Gastrocnemius medialis (tissue), 4 donors: Measurements from ENCODE around the gene EIF2B4. TPM values are rescaled to one million over a fixed set of nuclear protein-coding genes. Genes with fewer than 3 reads are reported as not detected.

Experiments
- ATAC-seq, 2 donors: fragments of 150-250 bp; one replicate each; pipeline ENCODE4 v1.9.1; 2016
- DNase-seq, 2 donors: peaks; one replicate each; pipeline ENCODE4 v3.0.0-alpha.2; 2019
- H3K27ac ChIP-seq, 4 donors: fragments of 200-600 bp; sonication (generic); 1 replicate in 1 of 4; 2 replicates in 3 of 4; pipeline ENCODE4 v1.5.1; 2016 to 2018; ENCODE audit warnings: mild to moderate bottlenecking in 2 of 4, moderate library complexity in 1 of 4
- H3K27me3 ChIP-seq, 3 donors: fragments of 200-600 bp; sonication (generic) in 2 of 3; 1 replicate in 1 of 3; 2 replicates in 2 of 3; pipeline versions ENCODE4 v1.5.1 to v1.6.0; 2016 to 2019; ENCODE audit warnings: mild to moderate bottlenecking in 1 of 3, moderate library complexity in 1 of 3
- H3K36me3 ChIP-seq, 2 donors: fragments of 200-600 bp; sonication (generic) in 1 of 2; one replicate each; pipeline ENCODE4 v1.5.1; 2017 to 2018
- H3K4me1 ChIP-seq, 2 donors: fragments of 200-600 bp; sonication (generic) in 1 of 2; one replicate each; pipeline ENCODE4 v1.5.1; 2016 to 2017; ENCODE audit warnings: mild to moderate bottlenecking in 2 of 2
- H3K4me3 ChIP-seq, 4 donors: fragments of 200-600 bp; sonication (generic) in 3 of 4; 1 replicate in 1 of 4; 2 replicates in 3 of 4; pipeline ENCODE4 v1.5.1; 2016 to 2019; ENCODE audit warnings: mild to moderate bottlenecking in 2 of 4
- H3K9me3 ChIP-seq, 3 donors: fragments of 200-600 bp; sonication (generic) in 2 of 3; 1 replicate in 1 of 3; 2 replicates in 2 of 3; pipeline ENCODE4 v1.5.1; 2016 to 2019
- CTCF ChIP-seq, 5 experiments: fragments of 450-650 bp in 3 of 5; fragments of 200-600 bp in 2 of 5; sonication (generic) in 2 of 5; IDR thresholded peaks in 4 of 5; conservative IDR thresholded peaks in 1 of 5; 1 replicate in 4 of 5; 2 replicates in 1 of 5; pipeline ENCODE4 v1.5.1; 2016 to 2019; ENCODE audit warnings: antibody characterized with exemption in 5 of 5, mild to moderate bottlenecking in 3 of 5, moderate library complexity in 3 of 5
- POLR2A ChIP-seq, 2 donors: fragments of 450-650 bp; IDR thresholded peaks; one replicate each; pipeline ENCODE4 v1.6.1; 2017; ENCODE audit warnings: antibody characterized with exemption in 2 of 2, mild to moderate bottlenecking in 2 of 2, moderate library complexity in 2 of 2
- in situ Hi-C, 4 donors: fragments of 200-750 bp; cut with MboI; loops; one replicate each; pipeline versions ENCODE4 v1.15.0 to v1.8.0; 2017; ENCODE audit warnings: low sequenced_read_pairs in 4 of 4
- intact Hi-C: fragments of 100-400 bp; cut with DNase I; formaldehyde crosslinking; loops from one replicate; pipeline ENCODE4 v1.15.1; 2023; ENCODE audit warnings: low total_unique reads
- total RNA-seq, 4 donors: library from RNA; depleted of rRNA; stranded (reverse); fragments of >200 nt; gene quantifications; one replicate each; pipeline versions ENCODE4 v1.1.0 to v1.2.3, GENCODE V29; 2016

Gene EIF2B4
- total RNA-seq, result 10 to 100 TPM; 50.5 to 57.9 (median 53.8) TPM

DNA sequence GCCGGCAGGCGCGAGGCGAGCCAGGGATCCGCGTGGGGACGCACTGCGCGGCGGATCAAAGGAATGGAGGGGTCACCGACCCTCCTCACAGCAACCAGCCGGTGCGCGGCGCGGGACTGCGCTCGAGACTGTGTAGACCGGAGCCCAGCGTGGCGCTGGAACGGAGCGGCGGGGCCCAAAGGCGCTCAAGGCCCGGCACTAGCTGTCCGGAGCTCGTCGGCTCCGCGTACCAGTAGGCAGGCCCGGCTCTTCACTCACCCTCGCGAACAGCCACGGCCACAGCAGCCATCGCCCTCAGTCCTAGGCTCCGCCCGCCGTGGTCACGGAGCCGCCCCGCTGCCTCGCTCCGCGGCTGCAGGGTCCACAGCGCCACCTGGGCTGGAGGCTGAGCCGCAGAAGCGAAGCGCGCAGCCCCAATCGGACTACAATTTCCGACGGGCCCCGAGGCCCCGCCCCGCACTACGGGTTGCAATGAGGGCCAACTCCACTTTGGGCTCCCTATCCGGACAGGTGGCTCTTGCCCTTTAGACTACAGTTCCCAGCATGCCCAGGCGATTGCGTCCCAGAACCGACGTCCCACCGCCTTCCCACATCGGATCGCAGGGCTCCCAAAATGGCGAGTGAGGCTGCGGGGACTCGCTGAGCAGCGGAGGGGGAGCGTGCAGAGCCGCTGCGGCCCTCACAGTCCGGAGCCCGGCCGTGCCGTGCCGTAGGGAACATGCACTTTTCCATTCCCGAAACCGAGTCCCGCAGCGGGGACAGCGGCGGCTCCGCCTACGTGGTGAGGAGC, at the start of gene EIF2B4, which contains the start of gene SNX17:
Gene EIF2B4, minus strand, starts transcription at position 313 of the 790 bp plus-strand sequence. Its CDS starts 24 bp downstream, at position 289.
Gene SNX17, plus strand, starts transcription at position 591 of the 790 bp plus-strand sequence. Its CDS starts 128 bp downstream, at position 719.
- H3K36me3 ChIP-seq, result peaks cover 3 to 68% of the 10 kb centered on the region in 2 donors
- peak within 1 kb of the TSS; percentile 96 to 100 (median 98) for H3K4me3 ChIP-seq
- no peaks in the 10 kb centered on the region for H3K9me3 ChIP-seq
- ATAC-seq, result peak; percentile 92 to 93
- peak; percentile 99 for DNase-seq
- peak within 1 kb of the TSS; percentile 94 to 98 (median 96) for H3K27ac ChIP-seq
- intact Hi-C loops, result loop anchor here (1.0 to 10.0 kb wide), 4 partner anchors 10 to 285 kb away; partner anchors contain the start of genes KHK and ZNF513
- H3K27me3 ChIP-seq, result no peaks in the 10 kb centered on the region
- peaks cover 28 to 35% of the 10 kb centered on the region in 2 donors for H3K4me1 ChIP-seq
- in situ Hi-C loops, result no loop called here
- TF ChIP-seq POLR2A (IDR thresholded peaks at IDR 0.05) (peak; percentile 68 to 81), CTCF (IDR thresholded peaks at IDR 0.05 in 4 of 5, conservative IDR thresholded peaks at IDR 0.05 in 1 of 5) (peak; percentile 53 to 81 (median 74))

- intact Hi-C loops, result no loop called here
- H3K27ac ChIP-seq, result no peak overlapping the region
- H3K4me1 ChIP-seq, result no peaks in the 10 kb centered on the region
- DNase-seq (no peak), ATAC-seq (no peak)
- no peaks in the 10 kb centered on the region for H3K9me3 ChIP-seq
- no peak overlapping the region for H3K4me3 ChIP-seq
- no peaks in the 10 kb centered on the region for H3K36me3 ChIP-seq
- no peak for TF ChIP-seq CTCF (IDR thresholded peaks at IDR 0.05 in 4 of 5, conservative IDR thresholded peaks at IDR 0.05 in 1 of 5)
- TF ChIP-seq POLR2A (IDR thresholded peaks at IDR 0.05), result no peak
- H3K27me3 ChIP-seq, result no peaks in the 10 kb centered on the region
- in situ Hi-C loops, result no loop called here
These were observed 46.0 kb upstream of the EIF2B4 start for GRCh38 chr2:27416151-27416550.

DNA sequence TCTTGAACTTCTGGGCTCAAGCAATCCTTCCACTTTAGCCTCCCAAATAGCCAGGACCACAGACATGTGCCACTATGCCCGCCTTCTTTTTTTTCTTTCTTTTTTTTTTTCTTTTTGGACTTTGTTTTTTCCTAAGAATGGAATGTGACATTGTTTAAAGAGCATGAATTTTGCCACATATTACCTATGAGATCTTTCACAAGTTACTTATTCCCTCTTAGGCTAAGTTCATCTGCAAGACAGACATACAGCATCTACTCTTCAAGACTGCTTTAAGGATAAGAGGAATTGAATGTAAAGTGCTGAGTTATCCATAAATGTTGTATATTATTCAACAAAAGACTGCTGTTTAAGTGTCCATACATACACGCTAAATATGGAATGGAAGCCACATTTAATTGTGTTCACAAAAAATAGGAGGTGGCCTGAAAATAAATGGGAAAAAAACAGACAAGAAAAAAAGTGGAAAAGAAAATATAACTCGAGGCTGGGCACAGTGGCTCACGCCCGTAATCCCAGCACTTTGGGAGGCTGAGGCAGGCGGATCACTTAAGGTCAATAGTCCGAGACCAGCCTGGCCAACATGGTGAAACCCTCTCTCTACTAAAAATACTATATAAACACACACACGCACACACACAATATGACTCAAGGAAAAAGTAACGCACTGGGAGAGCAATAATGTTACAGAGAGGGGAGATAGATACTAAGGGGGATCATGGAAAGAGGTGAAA, 42.4 kb upstream of the EIF2B4 start:
- no peak for TF ChIP-seq POLR2A (IDR thresholded peaks at IDR 0.05)
- no peak for TF ChIP-seq CTCF (IDR thresholded peaks at IDR 0.05 in 4 of 5, conservative IDR thresholded peaks at IDR 0.05 in 1 of 5)
- no peak for DNase-seq
- no peak overlapping the region for H3K4me3 ChIP-seq
- no peak overlapping the region for H3K27ac ChIP-seq
- H3K4me1 ChIP-seq, result peaks cover 12 to 19% of the 10 kb centered on the region in 2 donors
- H3K36me3 ChIP-seq, result no peaks in the 10 kb centered on the region
- no peaks in the 10 kb centered on the region for H3K27me3 ChIP-seq
- intact Hi-C loops, result no loop called here
- H3K9me3 ChIP-seq, result no peaks in the 10 kb centered on the region
- in situ Hi-C loops, result no loop called here
- ATAC-seq, result no peak

GRCh38 chr2:27409321-27410073, 39.4 kb upstream of the EIF2B4 start, which contains the start of gene PPM1G:
TSS of gene PPM1G (minus strand) at chr2:27409591. CDS start at chr2:27409422, 169 bp downstream.
- in situ Hi-C loops (no loop called here), intact Hi-C loops (loop anchor here (1.0 to 2.0 kb wide), 4 partner anchors 19 to 220 kb away; partner anchors contain the start of genes CCDC121, GPN1, GTF3C2 and NRBP1)
- Histone ChIP-seq H3K4me3 (peak within 1 kb of the TSS; percentile 74 to 98 (median 96)), H3K9me3 (no peaks in the 10 kb centered on the region), H3K36me3 (no peaks in the 10 kb centered on the region), H3K4me1 (peaks cover 15 to 24% of the 10 kb centered on the region in 2 donors), H3K27me3 (no peaks in the 10 kb centered on the region), H3K27ac (peak within 1 kb of the TSS; percentile 89 to 97 (median 94))
- DNase-seq, result peak; percentile 90 to 92
- TF ChIP-seq POLR2A (IDR thresholded peaks at IDR 0.05) (peak; percentile 57 to 72), CTCF (IDR thresholded peaks at IDR 0.05 in 4 of 5, conservative IDR thresholded peaks at IDR 0.05 in 1 of 5) (peak in 2 of 5 experiments; percentile 12 to 16)
- peak; percentile 94 to 95 for ATAC-seq
